Measurements from ENCODE around the gene MCL1.

- TF ChIP-seq CTCF (IDR thresholded peaks at IDR 0.05) (no peak), POLR2AphosphoS5 (IDR thresholded peaks at IDR 0.05; ENCODE audit: low read depth, low read length) (no peak), SIN3A (IDR thresholded peaks at IDR 0.05; ENCODE audit: borderline replicate concordance, insufficient read depth, low read depth, low read length) (no peak), REST (IDR thresholded peaks at IDR 0.05; ENCODE audit: insufficient read depth in 1 of 2, low read depth in 2 of 2, low read length in 1 of 2) (no peak)
Measured at GRCh38 chr1:150558303-150558704, 21.1 kb downstream of the MCL1 start.

All from Panc1 (cell line).